HEK293T (cell line): ENCODE measurements around the gene MRPL57.

Experiments used
- ARNT ChIP-seq: fragments of 450-650 bp; IDR thresholded peaks from 2 replicates; pipeline ENCODE4 v1.6.1; 2017; ENCODE audit warnings: mild to moderate bottlenecking
- BHLHE40 ChIP-seq: fragments of 450-650 bp; IDR thresholded peaks from 2 replicates; pipeline ENCODE4 v1.6.1; 2016; ENCODE audit warnings: mild to moderate bottlenecking, moderate library complexity, borderline replicate concordance
- CTBP1 ChIP-seq: fragments of 450-650 bp; IDR thresholded peaks from 2 replicates; pipeline ENCODE4 v1.6.1; 2016; ENCODE audit warnings: borderline replicate concordance
- ELF4 ChIP-seq: fragments of 450-650 bp; IDR thresholded peaks from 2 replicates; pipeline ENCODE4 v1.6.1; 2017; ENCODE audit warnings: antibody characterized with exemption
- FOXA1 ChIP-seq: fragments of 450-650 bp; IDR thresholded peaks from 2 replicates; pipeline ENCODE4 v1.6.1; 2016; ENCODE audit warnings: mild to moderate bottlenecking
- FOXK2 ChIP-seq: fragments of 450-650 bp; IDR thresholded peaks from 2 replicates; pipeline ENCODE4 v1.6.1; 2016; ENCODE audit warnings: mild to moderate bottlenecking
- HDGF ChIP-seq: fragments of 450-650 bp; IDR thresholded peaks from 2 replicates; pipeline ENCODE4 v1.6.1; 2017; ENCODE audit warnings: antibody characterized with exemption, borderline replicate concordance
- L3MBTL2 ChIP-seq: fragments of 450-650 bp; conservative IDR thresholded peaks from 2 replicates; pipeline ENCODE4 v1.6.1; 2016; ENCODE audit warnings: mild to moderate bottlenecking
- NFRKB ChIP-seq: fragments of 450-650 bp; IDR thresholded peaks from 2 replicates; pipeline ENCODE4 v1.6.1; 2016; ENCODE audit warnings: mild to moderate bottlenecking, moderate library complexity
- PKNOX1 ChIP-seq: fragments of 450-650 bp; IDR thresholded peaks from 2 replicates; pipeline ENCODE4 v1.6.1; 2016
- SUZ12 ChIP-seq: fragments of 450-650 bp; IDR thresholded peaks from 2 replicates; pipeline ENCODE4 v1.6.1; 2016; ENCODE audit warnings: mild to moderate bottlenecking
- TARDBP ChIP-seq: fragments of 450-650 bp; IDR thresholded peaks from 2 replicates; pipeline ENCODE4 v1.6.1; 2016
- ZNF384 ChIP-seq: fragments of 450-650 bp; IDR thresholded peaks from 2 replicates; pipeline ENCODE4 v1.6.1; 2016

GRCh38 chr13:21176982-21177284, 475 bp downstream of the MRPL57 start:
- TF ChIP-seq ARNT (no peak), ELF4 (no peak), HDGF (no peak), PKNOX1 (no peak), TARDBP (no peak), FOXK2 (no peak), ZNF384 (no peak), BHLHE40 (no peak), CTBP1 (no peak), FOXA1 (no peak), SUZ12 (no peak), L3MBTL2 (peak; percentile 88), NFRKB (no peak)
